GM23248 (cell line): Measurements from ENCODE around the gene PPM1L. TPM values are rescaled to one million over a fixed set of nuclear protein-coding genes. Genes with fewer than 3 reads are reported as not detected.

Experiments
- DNase-seq: peaks from one replicate; pipeline ENCODE4 v3.0.0-alpha.2; 2015
- H2AFZ ChIP-seq: fragments of 200-600 bp; sonication (generic); 2 replicates; pipeline ENCODE4 v1.6.1; 2016; ENCODE audit warnings: antibody characterized with exemption
- H3F3A ChIP-seq: fragments of 200-600 bp; sonication (generic); 2 replicates; pipeline ENCODE4 v1.6.1; 2016; ENCODE audit warnings: mild to moderate bottlenecking, antibody characterized with exemption, mixed run types; ENCODE audit not compliant: insufficient read depth
- H3K27ac ChIP-seq: fragments of 200-600 bp; sonication (generic); 2 replicates; pipeline ENCODE4 v1.5.1; 2016; ENCODE audit warnings: mild to moderate bottlenecking
- H3K27me3 ChIP-seq: fragments of 200-600 bp; sonication (generic); replicated peaks from 2 replicates; pipeline ENCODE4 v1.6.1; 2016; ENCODE audit warnings: mild to moderate bottlenecking; ENCODE audit not compliant: insufficient read depth
- H3K36me3 ChIP-seq: fragments of 200-600 bp; sonication (generic); 2 replicates; pipeline ENCODE4 v1.6.1; 2016; ENCODE audit warnings: low read depth, mild to moderate bottlenecking
- H3K4me1 ChIP-seq: fragments of 200-600 bp; sonication (generic); 2 replicates; pipeline ENCODE4 v1.6.1; 2016; ENCODE audit warnings: mild to moderate bottlenecking; ENCODE audit not compliant: insufficient read depth
- H3K4me2 ChIP-seq: fragments of 200-600 bp; sonication (generic); one replicate; pipeline ENCODE4 v1.6.1; 2016; ENCODE audit warnings: mild to moderate bottlenecking; ENCODE audit not compliant: unreplicated experiment
- H3K4me3 ChIP-seq: fragments of 200-600 bp; sonication (generic); 2 replicates; pipeline ENCODE4 v1.5.1; 2016; ENCODE audit warnings: mild to moderate bottlenecking
- H3K79me2 ChIP-seq: fragments of 200-600 bp; sonication (generic); 2 replicates; pipeline ENCODE4 v1.6.1; 2016; ENCODE audit warnings: mild to moderate bottlenecking; ENCODE audit not compliant: insufficient read depth
- H3K9ac ChIP-seq: fragments of 200-600 bp; sonication (generic); 2 replicates; pipeline ENCODE4 v1.6.1; 2016; ENCODE audit warnings: mild to moderate bottlenecking
- H3K9me2 ChIP-seq: fragments of 200-600 bp; sonication (generic); 2 replicates; pipeline ENCODE4 v1.6.1; 2016; ENCODE audit warnings: mixed run types, mild to moderate bottlenecking, moderate library complexity; ENCODE audit not compliant: insufficient read depth
- H3K9me3 ChIP-seq: fragments of 200-600 bp; sonication (generic); one replicate; pipeline ENCODE4 v1.6.1; 2017; ENCODE audit warnings: low read depth
- H4K20me1 ChIP-seq: fragments of 200-600 bp; sonication (generic); 2 replicates; pipeline ENCODE4 v1.6.0; 2016; ENCODE audit not compliant: insufficient read depth
- EZH2 ChIP-seq: fragments of 200-600 bp; sonication (generic); IDR thresholded peaks from 2 replicates; pipeline ENCODE4 v1.6.1; 2018; ENCODE audit warnings: antibody characterized with exemption, mild to moderate bottlenecking; ENCODE audit not compliant: insufficient read depth, poor library complexity, severe bottlenecking
- EZH2phosphoT487 ChIP-seq: fragments of 200-600 bp; sonication (generic); IDR thresholded peaks from 2 replicates; pipeline ENCODE4 v1.6.1; 2018; ENCODE audit warnings: antibody characterized with exemption, moderate library complexity, mild to moderate bottlenecking, low read depth; ENCODE audit not compliant: insufficient read depth
- WGBS, 2 experiments: methylation state at CpG; one replicate each; pipeline ENCODE4 v1.1.6; 2015 to 2017; ENCODE audit warnings: low lambda C conversion rate in 2 of 2, low coverage in 1 of 2; ENCODE audit errors: missing lambda C conversion rate in 2 of 2; 5-methylcytosine and 5-hydroxymethylcytosine counted together
- in situ Hi-C: fragments of 300-500 bp; cut with MboI; formaldehyde crosslinking; loops from 2 replicates; pipeline ENCODE4 v1.15.0; 2020
- polyA plus RNA-seq: library from polyadenylated mRNA; unstranded; fragments of >200 nt; fragmentation: Nextera tagmentation; extraction: Ambion mirVana; gene quantifications from 2 replicates; pipeline ENCODE4 v1.2.1, GENCODE V29; 2016
- total RNA-seq: library from RNA; depleted of rRNA; stranded (reverse); fragments of >200 nt; shearing (Covaris generic); gene quantifications from 2 replicates; pipeline ENCODE4 v1.2.3, GENCODE V29; 2014

The PPM1L gene
- total and polyA plus RNA-seq, 2 experiments from 2014 or later = under 0.01 to 0.26 TPM

DNA sequence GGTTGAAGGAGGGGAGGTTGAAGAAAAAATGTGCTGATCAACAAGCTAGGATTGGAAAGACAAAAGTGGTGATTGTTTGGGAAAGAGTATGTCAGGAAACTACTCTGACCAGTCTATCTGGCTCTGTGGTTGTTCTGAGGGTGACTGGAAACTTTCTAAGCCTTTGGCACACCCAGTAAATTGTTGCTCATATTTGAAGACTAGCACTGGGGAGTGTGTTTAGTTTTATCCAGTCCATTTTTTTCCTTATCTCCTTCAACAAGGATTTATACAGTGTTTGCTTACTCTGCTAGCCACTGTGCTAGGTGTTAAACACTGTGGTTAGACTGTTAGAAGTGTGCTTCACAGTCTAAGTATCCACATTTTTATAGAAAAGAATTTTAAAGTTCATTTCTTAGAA is 28.8 kb downstream of the PPM1L start:
- no peak overlapping the region for H3K27ac ChIP-seq
- H3K4me3 ChIP-seq = no peak overlapping the region
- no peak overlapping the region for H3K9ac ChIP-seq
- no peaks in the 10 kb centered on the region for H3K9me3 ChIP-seq
- no peaks in the 10 kb centered on the region for H3K27me3 ChIP-seq
- H3K4me2 ChIP-seq = no peak overlapping the region
- H4K20me1 ChIP-seq = no peaks in the 10 kb centered on the region
- H3F3A ChIP-seq = no peaks in the 10 kb centered on the region
- in situ Hi-C loops = no loop called here
- H2AFZ ChIP-seq = no peak overlapping the region
- TF ChIP-seq EZH2 (no peak), EZH2phosphoT487 (no peak)
- no peaks in the 10 kb centered on the region; the same call in 1 of the 2 replicates for H3K9me2 ChIP-seq
- no peak for DNase-seq
- no peaks in the 10 kb centered on the region for H3K36me3 ChIP-seq
- no peaks in the 10 kb centered on the region for H3K79me2 ChIP-seq
- H3K4me1 ChIP-seq = no peaks in the 10 kb centered on the region

GRCh38 chr3:160790726-160791125 is 34.7 kb downstream of the PPM1L start:
- in situ Hi-C loops = no loop called here

DNA sequence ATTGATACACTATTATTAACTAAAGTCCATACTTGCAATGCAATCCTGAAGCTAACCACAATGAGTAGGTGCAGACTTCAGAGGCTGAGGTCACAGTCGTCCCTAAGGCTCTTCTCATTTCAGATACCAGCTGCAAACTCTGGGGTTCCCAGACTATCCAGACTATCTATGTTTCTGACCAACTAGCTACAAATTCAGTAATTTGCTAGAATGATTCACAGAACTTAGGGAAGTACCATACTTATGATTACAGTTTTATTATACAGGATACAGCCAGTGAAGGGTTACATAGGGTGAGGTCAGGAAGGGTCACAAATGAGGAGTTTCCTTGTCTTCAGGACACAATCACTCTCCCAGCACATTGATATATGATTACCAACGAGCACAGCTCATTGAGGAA is 36.5 kb downstream of the PPM1L start:
- Histone ChIP-seq H3K4me2 (no peak overlapping the region), H3K79me2 (no peaks in the 10 kb centered on the region), H3F3A (no peaks in the 10 kb centered on the region), H3K9me3 (no peaks in the 10 kb centered on the region), H3K36me3 (no peaks in the 10 kb centered on the region), H3K27ac (no peak overlapping the region), H3K9ac (no peak overlapping the region), H2AFZ (no peak overlapping the region), H3K9me2 (no peaks in the 10 kb centered on the region; the same call in 1 of the 2 replicates), H4K20me1 (no peaks in the 10 kb centered on the region), H3K27me3 (no peaks in the 10 kb centered on the region), H3K4me1 (no peaks in the 10 kb centered on the region), H3K4me3 (no peak overlapping the region)
- in situ Hi-C loops = no loop called here
- TF ChIP-seq EZH2 = no peak
- no peak for TF ChIP-seq EZH2phosphoT487
- 21% methylated on average over 2 of the region's 2 CpGs for WGBS, 2 experiments
- DNase-seq = no peak

More at GRCh38 chr3:160790726-160791125, 34.7 kb downstream of the PPM1L start:
- Histone ChIP-seq H3K9ac (no peak overlapping the region), H3F3A (no peaks in the 10 kb centered on the region), H3K27ac (no peak overlapping the region), H3K9me2 (no peaks in the 10 kb centered on the region; the same call in 1 of the 2 replicates), H4K20me1 (no peaks in the 10 kb centered on the region), H3K36me3 (no peaks in the 10 kb centered on the region), H3K79me2 (no peaks in the 10 kb centered on the region), H3K27me3 (no peaks in the 10 kb centered on the region), H2AFZ (no peak overlapping the region), H3K4me3 (no peak overlapping the region), H3K9me3 (no peaks in the 10 kb centered on the region), H3K4me1 (no peaks in the 10 kb centered on the region), H3K4me2 (no peak overlapping the region)
- WGBS, 2 experiments = 31 to 35% methylated on average over 2 of the region's 2 CpGs
- TF ChIP-seq EZH2phosphoT487 (no peak), EZH2 (no peak)
- DNase-seq = no peak

DNA sequence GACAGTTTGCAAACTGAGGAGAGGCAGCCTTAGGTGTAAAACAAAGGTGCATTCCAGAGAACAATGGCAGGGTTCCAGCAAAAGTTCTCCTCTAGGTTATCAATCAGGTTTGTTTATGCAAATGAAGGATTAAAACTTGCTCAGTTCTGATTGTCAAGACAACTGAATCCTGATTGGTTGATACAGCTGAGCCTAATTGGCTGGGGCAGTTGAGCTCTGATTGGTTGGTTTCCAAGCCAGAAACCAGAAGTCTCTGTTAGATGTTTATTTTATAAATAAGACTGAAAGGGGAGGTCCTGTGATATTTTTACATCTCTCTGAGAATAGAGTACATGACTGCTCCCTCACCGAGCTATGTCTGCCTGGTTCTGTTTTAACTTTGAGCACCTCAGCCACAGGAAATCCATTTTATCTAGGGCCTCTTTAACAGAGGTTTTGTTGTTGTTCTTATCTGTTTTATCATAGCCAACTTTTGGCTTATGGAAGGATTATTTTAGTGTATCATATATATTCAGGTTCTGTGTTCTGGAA is 37.8 kb downstream of the PPM1L start:
- in situ Hi-C loops = no loop called here
- Histone ChIP-seq H3K4me2 (no peak overlapping the region), H3K36me3 (no peaks in the 10 kb centered on the region), H3K79me2 (no peaks in the 10 kb centered on the region), H3K9me3 (no peaks in the 10 kb centered on the region), H3F3A (no peaks in the 10 kb centered on the region), H3K9me2 (no peaks in the 10 kb centered on the region), H3K27ac (no peak overlapping the region), H4K20me1 (no peaks in the 10 kb centered on the region), H2AFZ (no peak overlapping the region), H3K27me3 (no peaks in the 10 kb centered on the region), H3K9ac (no peak overlapping the region), H3K4me3 (no peak overlapping the region), H3K4me1 (no peaks in the 10 kb centered on the region)
- no peak for DNase-seq
- no peak for TF ChIP-seq EZH2
- no peak for TF ChIP-seq EZH2phosphoT487
- 75 to 80% methylated on average over 1 of the region's 1 CpG for WGBS, 2 experiments
